G401.6 (cell line): Measurements from ENCODE around the gene ITPKC.

ENCODE experiments used
- FAIRE-seq: peaks from 2 replicates; lab custom pipeline; 2012; peaks lifted over from hg19 to GRCh38; lab: Jason Lieb, UNC

ITPKC gene

DNA sequence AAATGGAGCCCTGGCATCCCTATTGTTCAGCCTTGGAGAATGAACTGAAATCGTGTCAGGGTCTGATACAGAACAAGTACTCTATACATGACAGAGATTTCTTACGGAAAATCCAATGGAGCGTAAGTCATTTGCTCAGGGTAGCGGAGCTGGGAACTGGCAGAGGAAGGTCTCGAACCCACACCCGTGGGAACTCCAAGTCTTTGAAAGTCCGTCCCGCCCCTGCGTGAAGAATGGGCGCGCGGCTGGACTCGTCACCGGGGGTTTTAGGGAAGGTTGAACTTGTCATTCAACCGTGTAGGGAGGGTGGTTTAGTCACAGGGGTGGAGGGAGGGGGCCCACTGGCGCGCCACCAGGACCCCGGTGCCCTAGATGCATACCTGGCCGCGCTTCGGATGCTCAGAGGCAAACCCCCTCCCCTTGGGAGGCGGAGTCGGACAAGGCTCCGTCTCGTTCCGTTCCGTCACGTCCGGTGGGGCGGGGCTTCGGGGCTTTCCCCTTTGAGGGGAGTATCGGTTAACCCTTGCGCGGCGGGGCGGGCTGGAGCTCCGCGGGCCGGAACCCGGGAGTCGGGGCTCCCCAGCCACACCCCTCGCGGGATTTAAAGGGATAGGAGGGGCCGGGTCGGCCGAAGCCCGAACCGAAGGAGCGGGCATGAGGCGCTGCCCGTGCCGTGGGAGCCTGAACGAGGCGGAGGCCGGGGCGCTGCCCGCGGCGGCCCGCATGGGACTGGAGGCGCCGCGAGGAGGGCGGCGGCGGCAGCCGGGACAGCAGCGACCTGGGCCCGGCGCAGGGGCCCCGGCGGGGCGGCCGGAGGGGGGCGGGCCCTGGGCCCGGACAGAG lies at the start of gene ITPKC, which contains the start of gene COQ8B:
TSS of gene ITPKC (plus strand) at position 631 of the 843 bp plus-strand sequence. CDS start at position 655, 24 bp downstream.
TSS of gene COQ8B (minus strand) at position 405 of the 843 bp plus-strand sequence. CDS start 2,254 bp downstream, outside the sequence.
- peak; percentile 93 for FAIRE-seq

DNA sequence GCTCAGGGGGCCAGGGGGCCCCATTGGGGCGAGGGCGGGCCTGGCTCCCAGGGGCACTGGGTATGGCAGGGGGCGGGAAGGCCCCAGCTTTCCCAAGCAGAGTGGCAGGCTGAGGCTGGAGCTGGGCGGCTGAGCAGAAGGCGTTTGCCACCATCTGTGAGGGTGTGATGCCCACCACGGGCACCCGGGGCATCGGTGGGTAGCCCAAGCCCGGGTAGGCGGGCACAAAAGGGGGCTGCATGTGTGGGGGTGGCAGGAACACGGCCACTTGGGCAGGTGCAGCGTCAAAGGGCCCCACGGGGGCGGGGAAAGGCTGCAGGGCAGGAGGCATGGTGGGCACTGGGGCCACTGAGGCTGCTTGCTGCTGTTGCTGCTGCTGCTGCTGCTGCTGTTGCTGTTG lies 49.3 kb upstream of the ITPKC start:
- no peak for FAIRE-seq

DNA sequence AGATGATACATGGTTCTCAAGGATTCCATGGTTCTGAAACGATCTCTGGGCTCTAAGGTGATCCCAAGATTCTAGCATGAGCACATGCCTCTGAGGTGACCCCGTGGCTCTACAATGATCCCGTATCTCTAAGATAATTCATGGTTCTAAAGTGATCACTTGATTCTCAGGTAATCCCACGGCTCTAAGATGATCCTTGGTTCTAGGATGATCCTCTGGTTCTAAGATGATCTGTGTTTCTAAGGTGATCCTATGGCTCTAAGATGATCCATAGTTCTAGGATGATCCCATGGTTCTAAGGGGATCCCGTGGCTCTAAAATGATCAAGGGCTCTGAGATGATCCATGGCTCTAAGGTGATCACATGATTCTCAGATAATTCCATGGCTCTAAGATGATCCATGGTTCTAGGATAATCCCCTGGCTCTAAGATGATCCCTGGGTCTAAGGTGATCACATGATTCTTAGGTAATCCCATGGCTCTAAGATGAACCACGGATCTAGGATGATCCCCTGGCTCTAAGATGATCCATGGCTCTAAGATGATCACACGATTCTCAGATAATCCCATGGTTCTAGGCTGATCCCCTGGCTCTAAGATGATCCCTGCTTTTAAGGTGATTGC lies 47.8 kb upstream of the ITPKC start:
- FAIRE-seq, result no peak

DNA sequence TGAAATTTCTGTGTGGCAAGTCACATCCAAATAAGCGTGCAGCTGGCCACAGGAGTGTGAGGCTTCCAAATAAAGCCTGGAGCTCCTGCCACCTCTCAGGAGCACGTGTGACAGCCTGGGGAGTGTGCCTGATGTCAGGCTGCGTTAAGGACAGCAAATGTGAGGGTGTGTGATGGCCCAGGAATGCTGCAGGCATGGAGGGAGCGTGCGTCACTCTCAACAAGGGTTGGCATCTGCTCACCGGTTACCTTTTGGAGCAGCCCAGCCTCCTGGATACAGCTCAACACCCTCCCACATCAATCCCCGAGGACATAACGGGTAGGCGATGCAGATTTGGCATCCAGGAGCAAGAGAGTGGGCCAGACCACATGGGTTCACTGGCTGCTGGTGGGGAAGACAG lies 45.5 kb upstream of the ITPKC start:
- no peak for FAIRE-seq

DNA sequence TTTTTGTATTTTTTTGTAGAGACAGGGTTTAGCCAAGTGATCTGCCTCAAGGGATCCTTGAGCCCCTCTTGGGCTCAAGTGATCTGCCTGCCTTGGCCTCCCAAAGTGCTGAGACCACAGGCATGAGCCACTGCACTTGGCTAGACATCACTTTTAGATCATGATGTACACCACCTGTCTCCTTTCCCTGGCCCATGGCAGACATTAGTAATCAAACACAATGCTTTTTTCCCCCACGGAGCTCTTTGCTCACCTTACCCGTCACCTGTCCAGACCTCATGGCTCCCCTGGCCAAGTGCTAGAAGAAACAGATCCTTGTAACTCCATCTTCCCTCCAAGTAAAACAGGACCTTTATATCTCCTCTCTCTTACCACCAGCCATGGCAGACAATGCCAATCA lies 44.9 kb upstream of the ITPKC start:
- no peak for FAIRE-seq

DNA sequence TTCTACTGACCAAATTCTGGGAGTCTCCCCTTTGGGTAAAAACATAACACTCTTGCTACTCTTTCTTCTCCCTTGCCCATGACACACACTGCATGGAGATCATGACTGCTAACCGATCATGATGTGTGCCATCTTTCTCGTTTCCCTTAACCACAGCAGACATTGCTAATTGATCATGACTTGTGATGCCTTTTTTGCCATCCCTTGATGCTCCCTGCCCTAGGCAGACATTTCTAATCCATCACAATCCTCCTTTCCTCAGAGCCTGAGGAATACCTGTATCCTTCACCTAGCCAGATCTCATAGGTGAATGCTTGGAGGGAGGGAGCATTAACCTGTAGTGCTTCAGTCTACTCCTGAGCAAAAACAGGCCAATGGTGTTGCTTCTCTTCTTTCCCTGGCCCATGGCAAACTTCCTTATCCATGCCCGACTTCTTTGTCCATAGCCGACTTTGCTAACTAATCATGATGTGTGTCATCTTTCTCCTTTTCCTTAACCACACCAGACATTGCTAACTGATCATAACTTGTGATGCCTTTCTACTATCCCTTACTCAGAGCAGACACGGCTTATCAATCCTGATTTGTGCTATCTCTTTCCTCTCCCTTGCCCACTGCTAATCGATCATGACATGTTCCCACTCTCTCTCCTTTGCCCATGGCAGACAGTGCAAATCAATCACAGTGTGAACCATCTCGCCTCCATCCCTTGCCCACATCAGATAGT lies 44.2 kb upstream of the ITPKC start:
- no peak for FAIRE-seq

DNA sequence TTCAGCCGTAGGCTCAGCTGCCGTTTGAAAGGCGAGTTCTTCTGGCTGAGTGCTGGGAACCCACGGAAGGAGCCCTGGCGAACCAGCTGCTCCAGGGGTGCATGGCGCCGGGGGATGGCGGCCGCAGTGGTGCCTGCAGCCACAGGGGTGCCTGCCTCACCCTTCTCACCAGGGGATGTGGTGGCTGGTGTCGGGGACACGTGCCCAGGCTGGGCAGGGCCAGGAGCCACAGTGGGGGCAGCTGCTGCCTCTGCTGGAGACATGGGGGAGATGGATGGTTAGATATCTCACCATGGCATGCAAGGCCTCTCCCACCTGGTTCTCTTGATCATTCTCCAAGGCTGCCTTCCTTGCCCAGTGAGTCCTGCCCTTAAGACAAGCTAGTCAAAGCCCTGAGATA lies 43.5 kb upstream of the ITPKC start:
- no peak for FAIRE-seq

DNA sequence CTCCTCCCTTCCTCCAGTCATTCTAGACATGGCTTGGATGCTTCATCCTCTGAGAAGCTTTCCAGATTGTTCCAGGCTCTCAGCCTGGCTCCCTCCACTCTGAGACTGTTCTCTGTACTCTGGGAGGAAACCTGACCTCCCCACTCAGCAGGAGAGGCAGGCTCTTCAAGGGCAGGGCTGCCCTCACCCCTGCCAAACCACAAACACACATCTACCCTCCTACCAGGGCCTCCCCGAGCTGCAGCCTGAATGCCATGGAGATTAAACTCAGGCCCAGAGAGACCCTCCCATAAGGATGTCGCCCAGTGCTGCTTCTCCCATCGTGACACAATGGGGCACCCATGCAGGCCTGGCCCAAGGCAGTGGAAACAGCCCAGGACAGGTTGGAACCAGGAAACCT lies 42.6 kb upstream of the ITPKC start:
- no peak for FAIRE-seq

DNA sequence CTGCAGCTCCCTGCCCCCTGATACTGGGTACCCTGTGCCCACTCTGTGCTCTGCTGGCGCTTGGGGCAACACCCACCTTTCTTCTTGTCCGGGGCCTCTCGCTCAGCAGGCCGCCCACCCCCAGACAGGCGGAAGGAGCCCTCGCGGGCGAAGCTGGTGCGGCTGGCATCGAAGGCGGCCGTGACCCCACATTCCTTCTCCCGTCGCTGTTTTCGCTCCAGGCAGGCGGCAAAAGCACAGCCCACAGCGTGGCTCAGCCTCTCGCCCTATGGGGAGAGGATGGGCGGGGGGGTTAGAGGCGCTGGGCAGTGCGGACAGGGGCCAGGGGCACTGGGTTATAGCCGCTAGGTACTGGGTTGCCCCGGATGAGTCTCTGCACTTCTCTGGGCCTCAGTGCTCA lies 39.8 kb upstream of the ITPKC start:
- FAIRE-seq, result no peak

DNA sequence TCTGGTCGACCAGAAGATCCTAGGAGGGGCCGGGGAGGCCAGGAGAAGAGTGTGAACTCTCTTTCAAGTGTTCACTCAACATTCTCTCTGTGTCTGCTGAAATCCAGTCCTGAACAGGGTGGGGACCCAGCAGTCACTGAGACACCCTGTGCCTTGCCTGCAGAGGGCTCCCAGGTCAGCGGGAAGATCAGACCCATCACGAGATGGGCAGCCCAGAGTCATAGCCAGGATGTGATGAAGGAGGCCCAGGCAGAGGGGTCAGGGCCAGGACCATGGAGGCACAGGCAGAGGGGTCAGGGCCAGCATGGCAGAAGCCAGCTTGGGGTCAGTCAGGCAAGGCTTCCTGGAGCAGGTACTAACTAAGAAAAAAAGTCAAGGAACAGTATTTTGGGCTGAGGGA lies 35.9 kb upstream of the ITPKC start:
- no peak for FAIRE-seq

DNA sequence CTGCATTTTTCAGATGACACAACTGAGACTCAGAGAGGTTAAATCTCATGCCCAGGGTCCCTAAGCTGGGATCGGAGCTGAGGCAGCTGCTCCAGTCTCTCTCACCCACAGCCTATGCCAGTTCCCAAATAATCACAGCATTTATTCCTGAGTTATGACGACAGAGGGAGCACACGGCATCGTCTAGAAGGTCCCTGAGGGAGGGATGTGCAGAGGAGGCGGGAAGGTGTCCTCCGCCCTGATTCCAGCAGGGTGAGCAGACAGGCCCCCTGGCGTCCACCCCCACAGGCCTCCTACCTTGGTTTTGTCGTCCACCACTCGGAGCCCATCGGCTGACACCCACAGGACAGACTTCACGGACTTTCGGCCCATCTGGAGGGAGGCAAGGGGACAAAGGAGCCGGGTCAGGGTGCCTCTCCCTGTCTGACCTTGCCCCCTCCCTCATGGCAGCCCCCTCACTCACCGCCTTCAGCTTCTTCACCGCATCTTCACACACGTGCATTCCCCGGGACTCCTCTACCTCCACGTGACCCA lies 34.4 kb upstream of the ITPKC start:
- FAIRE-seq, result no peak

DNA sequence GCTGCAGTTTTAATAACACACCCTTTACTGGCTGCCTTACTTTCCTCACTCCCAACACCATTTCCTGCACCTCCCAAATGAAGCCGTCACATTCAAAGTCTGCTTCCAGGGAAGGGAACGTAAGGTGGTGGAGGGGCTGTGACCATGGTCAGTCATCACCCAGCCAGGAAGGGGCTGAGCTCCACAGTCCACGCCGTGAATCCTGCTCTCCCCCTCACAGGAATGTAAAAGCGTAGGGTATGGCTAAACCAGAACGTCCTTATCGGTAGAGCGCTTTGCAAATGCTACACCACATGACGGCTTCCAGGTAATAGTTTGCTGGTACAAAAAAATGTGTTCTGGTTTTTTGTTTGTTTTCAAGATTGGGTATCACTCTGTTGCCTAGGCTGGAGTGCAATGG lies 33.5 kb upstream of the ITPKC start:
- FAIRE-seq, result no peak

DNA sequence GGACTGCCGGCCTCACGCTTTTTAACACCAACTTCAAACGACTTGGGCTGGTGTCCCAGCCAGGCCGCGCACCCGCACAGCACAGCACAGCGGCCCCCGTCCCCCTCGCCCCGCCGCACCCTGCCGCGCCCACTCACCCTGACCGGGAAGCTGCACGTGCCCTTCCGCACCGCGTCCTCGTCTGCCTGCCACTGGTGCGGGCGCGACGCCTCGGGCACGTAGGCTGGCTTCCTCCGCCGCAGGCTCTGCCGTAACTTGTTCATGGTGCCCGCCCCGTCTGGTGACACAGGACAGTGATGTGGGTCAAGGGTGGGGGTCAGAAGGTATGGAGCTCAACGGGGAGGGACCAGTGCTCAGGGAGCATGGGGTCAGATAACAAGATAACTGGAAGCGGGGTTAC lies 32.6 kb upstream of the ITPKC start:
- FAIRE-seq, result no peak

DNA sequence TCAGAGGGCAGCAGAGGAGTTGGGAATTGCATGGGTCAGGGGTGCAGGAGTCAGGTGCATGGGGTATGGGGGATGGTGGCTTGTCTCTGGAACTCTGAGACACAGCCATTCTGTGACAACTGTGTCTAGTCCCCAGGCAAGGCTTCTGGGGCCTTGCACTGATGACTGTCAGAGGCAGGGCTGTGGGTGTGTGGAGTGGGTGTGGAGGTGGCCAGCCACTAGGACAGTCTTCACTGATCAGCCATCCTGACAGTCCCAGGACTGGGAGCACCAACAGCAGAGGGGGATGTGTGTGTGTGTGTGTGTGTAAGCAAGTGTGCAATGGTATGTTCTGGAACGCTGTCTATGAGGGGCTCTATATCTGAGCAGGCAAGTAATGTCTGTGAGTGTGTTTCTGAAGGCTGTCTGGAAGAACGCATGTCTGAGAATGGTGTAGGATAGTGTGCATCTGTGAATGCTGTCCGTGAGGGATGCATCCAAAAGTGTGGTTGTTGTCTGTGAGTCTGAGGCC lies 31.8 kb upstream of the ITPKC start:
- FAIRE-seq, result no peak

DNA sequence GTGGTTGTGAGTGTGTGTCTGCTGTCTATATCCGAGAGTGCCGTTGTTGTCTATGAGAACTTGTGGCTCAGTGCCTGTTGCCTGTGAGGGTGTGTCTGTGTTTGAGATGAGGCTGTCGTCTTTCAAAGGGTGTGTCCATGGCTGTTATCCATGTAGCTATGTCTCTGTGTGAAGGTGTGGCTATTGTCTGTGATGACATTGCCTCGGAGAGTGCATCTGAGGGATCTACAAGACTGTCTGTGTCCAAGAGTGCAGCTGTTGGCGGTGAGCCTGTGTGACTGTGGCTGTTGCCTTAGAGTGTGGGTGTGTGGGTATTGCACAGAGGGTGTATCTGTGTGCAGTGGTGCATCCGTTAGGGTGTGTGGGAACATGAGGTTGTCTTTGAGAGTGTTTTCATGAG lies 31.3 kb upstream of the ITPKC start:
- no peak for FAIRE-seq

DNA sequence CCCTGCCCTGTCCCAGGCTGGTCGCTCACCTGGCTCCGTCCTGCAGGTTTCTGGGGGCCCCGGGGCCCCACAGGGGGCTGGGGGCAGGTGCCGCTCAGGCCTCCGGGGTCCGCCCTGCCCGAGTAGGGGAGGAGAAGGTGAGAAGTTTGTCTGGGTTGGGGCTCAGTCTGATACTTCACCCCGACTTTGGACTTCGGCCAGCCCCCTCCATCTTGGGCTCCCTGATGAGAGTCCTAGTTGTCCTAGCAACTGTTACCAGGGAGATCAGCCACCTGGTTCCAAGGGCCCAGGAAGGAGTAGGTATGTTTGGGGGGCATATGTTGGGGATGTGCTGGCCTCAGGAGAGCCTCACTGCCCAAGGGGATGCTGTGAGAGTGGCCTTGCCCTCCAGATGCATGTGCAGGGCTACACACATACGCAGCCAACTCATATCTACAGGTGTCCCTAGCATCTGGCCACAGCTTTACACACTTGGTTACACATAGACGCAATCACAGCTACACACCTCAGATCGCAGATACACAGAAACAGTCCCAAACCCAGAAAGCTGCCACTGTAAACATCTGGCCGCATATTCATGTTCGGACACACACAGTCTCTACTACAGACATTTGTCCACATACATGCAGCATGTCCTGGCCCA lies 29.9 kb upstream of the ITPKC start:
- FAIRE-seq, result no peak

DNA sequence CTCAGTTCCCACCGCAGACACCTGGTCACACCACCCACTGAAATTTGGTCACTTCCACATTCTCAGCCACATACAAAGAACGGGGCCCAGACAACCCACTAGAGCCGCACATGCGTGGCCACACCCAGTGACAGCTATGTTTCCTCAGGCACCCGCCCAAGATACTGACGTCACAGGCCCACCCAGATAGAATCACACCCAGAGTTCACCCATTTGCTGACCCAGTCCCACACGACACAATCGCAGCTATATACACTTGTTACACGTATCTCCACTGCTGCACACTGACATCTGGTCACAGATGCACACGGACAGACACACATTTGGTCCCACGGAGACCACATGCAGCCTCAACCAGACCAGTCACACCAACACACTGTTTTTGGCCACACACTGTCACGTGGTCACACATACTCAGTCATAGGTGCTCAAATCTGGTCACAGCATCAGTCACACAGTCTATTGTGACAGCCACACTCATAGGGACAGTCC lies 29.3 kb upstream of the ITPKC start:
- FAIRE-seq, result no peak

DNA sequence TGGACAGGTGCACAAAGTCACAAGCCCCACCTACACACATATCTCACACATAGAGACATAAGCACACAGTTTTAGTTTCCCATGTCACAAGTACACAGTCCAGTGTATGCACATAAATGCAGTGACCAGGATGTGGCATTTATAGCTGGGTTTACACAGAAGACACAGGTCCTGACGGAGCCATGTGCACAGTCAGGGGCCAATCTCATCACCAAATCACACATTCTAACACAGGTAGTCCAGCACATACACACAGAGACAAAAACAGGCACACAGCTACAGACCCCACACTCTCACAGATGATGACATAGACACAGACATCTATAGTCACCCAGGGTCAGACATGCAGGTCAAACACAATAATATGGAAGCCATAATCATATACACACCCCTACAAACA lies 28.6 kb upstream of the ITPKC start:
- FAIRE-seq, result no peak

DNA sequence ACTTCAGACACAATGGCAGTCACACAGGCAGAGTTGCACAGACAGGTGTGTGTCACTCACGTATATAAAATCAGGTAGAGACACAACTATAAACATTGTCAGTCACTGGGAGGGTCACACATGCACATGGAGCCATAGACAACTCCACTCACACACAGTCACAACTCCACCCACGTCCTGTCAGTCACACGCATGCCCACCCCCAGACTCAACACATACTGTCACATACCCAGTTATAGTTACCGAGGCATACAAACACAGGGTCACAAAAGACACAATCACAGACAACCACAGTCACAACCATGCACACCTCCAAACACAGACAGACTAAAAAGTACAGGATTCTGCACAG lies 27.9 kb upstream of the ITPKC start:
- no peak for FAIRE-seq

DNA sequence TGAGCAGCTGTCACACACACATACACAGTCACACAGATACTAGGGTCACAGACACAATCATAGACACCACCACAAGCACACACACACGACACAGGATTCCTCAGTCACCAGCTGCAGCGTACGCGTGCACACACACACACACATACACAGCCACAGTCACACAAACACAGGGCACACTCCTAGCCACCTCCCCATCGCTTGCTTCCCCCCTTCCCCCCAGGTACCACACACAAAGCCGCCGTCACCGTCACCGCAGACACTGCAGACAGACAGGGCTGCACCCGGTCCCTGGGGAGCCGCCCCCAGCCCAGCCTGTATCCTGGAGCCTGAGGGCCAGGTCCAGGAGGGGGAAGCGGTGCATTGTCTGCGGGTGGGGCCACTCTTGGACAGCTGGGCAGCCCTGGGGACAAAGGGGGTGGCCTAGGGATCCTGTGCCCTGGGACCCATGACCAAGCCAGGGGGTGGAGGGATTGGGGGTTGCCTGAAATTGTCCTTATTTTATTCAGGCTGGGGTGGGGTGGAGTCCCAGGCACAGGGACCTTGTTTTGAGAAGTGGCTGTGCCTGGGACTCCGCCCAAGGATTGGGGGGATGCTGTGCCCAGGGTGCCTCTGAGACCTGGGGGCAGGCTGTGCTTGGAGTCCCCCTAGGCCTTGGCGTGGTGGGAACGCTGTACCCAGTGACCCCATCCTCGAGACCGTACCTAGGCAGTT lies 27.4 kb upstream of the ITPKC start:
- FAIRE-seq, result no peak

DNA sequence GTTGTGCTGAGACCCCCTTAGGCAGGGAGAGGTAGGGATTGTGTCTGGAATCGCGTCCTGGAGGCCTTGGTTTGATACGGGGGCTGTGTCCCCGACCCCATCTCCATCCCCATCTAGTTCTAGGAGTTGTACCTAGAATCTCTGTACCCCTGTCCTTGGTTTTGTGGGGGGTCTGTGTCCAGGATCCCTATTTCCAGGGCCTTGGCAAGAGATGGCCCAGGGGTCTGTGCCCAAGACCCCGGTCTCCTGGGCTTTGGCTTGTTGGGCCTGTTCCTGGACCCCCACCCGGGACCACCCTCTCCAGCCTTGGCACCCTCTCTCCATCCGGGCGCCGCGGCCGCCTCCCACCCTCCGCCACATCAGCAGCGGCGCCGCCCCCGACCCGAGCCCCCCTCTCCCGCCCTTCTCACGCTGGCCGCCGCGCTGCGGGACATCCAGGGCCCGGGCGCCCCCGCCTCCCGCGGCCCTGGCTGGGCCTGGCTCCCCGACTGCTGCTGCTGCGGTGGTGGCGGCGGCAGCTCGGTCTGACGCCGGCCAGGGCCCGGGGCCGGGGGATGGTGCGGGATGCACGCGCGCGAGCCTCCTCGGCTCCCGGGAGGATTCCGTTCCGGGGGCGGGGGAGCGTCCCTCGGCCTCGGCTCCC lies 26.7 kb upstream of the ITPKC start, which contains the start of gene NUMBL:
TSS of gene NUMBL (minus strand) at position 602 of the 643 bp plus-strand sequence. CDS start at position 434, 168 bp downstream.
- FAIRE-seq, result no peak
